ENCODE measurements around the gene DUSP28.
"Not testable (repeated sequence)": the region's sequence is repeated elsewhere in the genome, so short reads cannot be mapped to it uniquely, and the experiment has no call there.

Gene DUSP28

GRCh38 chr2:240560084-240560479 is at the start of gene DUSP28:
TSS of gene DUSP28 (plus strand) at chr2:240560357. CDS start at chr2:240560685, 328 bp downstream.
- DNase-seq (ENCODE audit: low read depth), result peak; percentile 73

- DNase-seq (ENCODE audit: low read depth), result no peak
Measured at GRCh38 chr2:240510513-240511210, 49.5 kb upstream of the DUSP28 start.

- DNase-seq (ENCODE audit: low read depth), result no peak
Measured at GRCh38 chr2:240511351-240512108, 48.6 kb upstream of the DUSP28 start.

GRCh38 chr2:240512109-240512485 is 48.1 kb upstream of the DUSP28 start:
- DNase-seq (ENCODE audit: low read depth), result no peak

- DNase-seq (ENCODE audit: low read depth), result no peak
Measured at GRCh38 chr2:240512666-240513535, 47.3 kb upstream of the DUSP28 start.

- DNase-seq (ENCODE audit: low read depth), result peak; percentile 77
Measured at GRCh38 chr2:240513549-240514287, 46.4 kb upstream of the DUSP28 start.

- DNase-seq (ENCODE audit: low read depth), result no peak
Measured at GRCh38 chr2:240514631-240515030, 45.5 kb upstream of the DUSP28 start.

- DNase-seq (ENCODE audit: low read depth), result no peak
Measured at GRCh38 chr2:240517342-240517741, 42.8 kb upstream of the DUSP28 start.

GRCh38 chr2:240518981-240519380 is 41.2 kb upstream of the DUSP28 start:
- no peak for DNase-seq (ENCODE audit: low read depth)

GRCh38 chr2:240519396-240520129 is 40.6 kb upstream of the DUSP28 start:
- peak; percentile 36 for DNase-seq (ENCODE audit: low read depth)

- no peak for DNase-seq (ENCODE audit: low read depth)
Measured at GRCh38 chr2:240520130-240520973, 39.8 kb upstream of the DUSP28 start.

GRCh38 chr2:240520974-240521350 is 39.2 kb upstream of the DUSP28 start:
- no peak for DNase-seq (ENCODE audit: low read depth)

- not testable (repeated sequence) for DNase-seq (ENCODE audit: low read depth)
Measured at GRCh38 chr2:240521885-240522284, 38.3 kb upstream of the DUSP28 start.

- no peak for DNase-seq (ENCODE audit: low read depth)
Measured at GRCh38 chr2:240522406-240522805, 37.8 kb upstream of the DUSP28 start.

GRCh38 chr2:240523451-240524281 is 36.5 kb upstream of the DUSP28 start:
- DNase-seq (ENCODE audit: low read depth), result no peak

- no peak for DNase-seq (ENCODE audit: low read depth)
Measured at GRCh38 chr2:240524963-240525718, 35.0 kb upstream of the DUSP28 start.

- no peak for DNase-seq (ENCODE audit: low read depth)
Measured at GRCh38 chr2:240525802-240526201, 34.4 kb upstream of the DUSP28 start.

- no peak for DNase-seq (ENCODE audit: low read depth)
Measured at GRCh38 chr2:240526521-240526920, 33.6 kb upstream of the DUSP28 start.
